ENCODE results near the gene DNAJC5.
A peak's percentile ranks its signal among the peaks of the same experiment; 100 is the strongest.

The DNAJC5 gene

GRCh38 chr20:63942250-63942951 is 47.5 kb downstream of the DNAJC5 start:
- no peak for DNase-seq

- DNase-seq, result no peak
These were observed 48.3 kb downstream of the DNAJC5 start for GRCh38 chr20:63942969-63943807.

GRCh38 chr20:63943808-63944077 is 48.8 kb downstream of the DNAJC5 start:
- no peak for DNase-seq

- no peak for DNase-seq
These were observed 49.4 kb downstream of the DNAJC5 start for GRCh38 chr20:63944078-63944941.

- DNase-seq, result no peak
These were observed 50.2 kb downstream of the DNAJC5 start for GRCh38 chr20:63945031-63945658.

- DNase-seq, result no peak
These were observed 51.3 kb downstream of the DNAJC5 start for GRCh38 chr20:63945921-63946920.

- DNase-seq, result no peak
These were observed 52.2 kb downstream of the DNAJC5 start for GRCh38 chr20:63946986-63947637.

- no peak for DNase-seq
These were observed 52.9 kb downstream of the DNAJC5 start for GRCh38 chr20:63947638-63948456.

GRCh38 chr20:63950701-63951397 is 55.9 kb downstream of the DNAJC5 start:
- no peak for DNase-seq

- DNase-seq, result no peak
These were observed 56.7 kb downstream of the DNAJC5 start for GRCh38 chr20:63951398-63952209.

- no peak for DNase-seq
These were observed 57.2 kb downstream of the DNAJC5 start for GRCh38 chr20:63952210-63952535.

- no peak for DNase-seq
These were observed 57.8 kb downstream of the DNAJC5 start for GRCh38 chr20:63952769-63953168.

- DNase-seq, result no peak
These were observed 59.0 kb downstream of the DNAJC5 start for GRCh38 chr20:63953764-63954429.

GRCh38 chr20:63955281-63955826 is 60.4 kb downstream of the DNAJC5 start:
- DNase-seq, result peak; percentile 36

GRCh38 chr20:63955827-63956663 is 61.1 kb downstream of the DNAJC5 start, which contains the start of gene UCKL1:
UCKL1 (minus strand) TSS chr20:63956416; CDS start chr20:63956372, 44 bp downstream.
- DNase-seq, result peak; percentile 87

GRCh38 chr20:63956664-63957003 is 61.7 kb downstream of the DNAJC5 start:
- no peak for DNase-seq

All from activated gamma-delta T cell treated with Interleukin-2 at 50 U/mL for 16 hours (primary cell).